Astrocyte of the cerebellum (primary cell): ENCODE data around the gene LMTK2.

Experiments
- DNase-seq: peaks from one replicate; pipeline ENCODE4 v3.0.0-alpha.2; 2011; ENCODE audit warnings: low read depth
- H3K4me3 ChIP-seq: 2 replicates; pipeline ENCODE4 v1.5.1; 2011; ENCODE audit warnings: mild to moderate bottlenecking, low read depth, low read length, moderate library complexity
- in situ Hi-C: cut with HindIII; loops from 2 replicates; pipeline ENCODE4 v1.10.0; 2017; ENCODE audit warnings: low sequenced_read_pairs
- TF ChIP-seq, protein P1 (sequence below): IDR thresholded peaks from 2 replicates; pipeline ENCODE4 v1.5.1; 2012; ENCODE audit warnings: low read length, low read depth, moderate library complexity, mild to moderate bottlenecking; ENCODE audit errors: missing control alignments

The LMTK2 gene

DNA sequence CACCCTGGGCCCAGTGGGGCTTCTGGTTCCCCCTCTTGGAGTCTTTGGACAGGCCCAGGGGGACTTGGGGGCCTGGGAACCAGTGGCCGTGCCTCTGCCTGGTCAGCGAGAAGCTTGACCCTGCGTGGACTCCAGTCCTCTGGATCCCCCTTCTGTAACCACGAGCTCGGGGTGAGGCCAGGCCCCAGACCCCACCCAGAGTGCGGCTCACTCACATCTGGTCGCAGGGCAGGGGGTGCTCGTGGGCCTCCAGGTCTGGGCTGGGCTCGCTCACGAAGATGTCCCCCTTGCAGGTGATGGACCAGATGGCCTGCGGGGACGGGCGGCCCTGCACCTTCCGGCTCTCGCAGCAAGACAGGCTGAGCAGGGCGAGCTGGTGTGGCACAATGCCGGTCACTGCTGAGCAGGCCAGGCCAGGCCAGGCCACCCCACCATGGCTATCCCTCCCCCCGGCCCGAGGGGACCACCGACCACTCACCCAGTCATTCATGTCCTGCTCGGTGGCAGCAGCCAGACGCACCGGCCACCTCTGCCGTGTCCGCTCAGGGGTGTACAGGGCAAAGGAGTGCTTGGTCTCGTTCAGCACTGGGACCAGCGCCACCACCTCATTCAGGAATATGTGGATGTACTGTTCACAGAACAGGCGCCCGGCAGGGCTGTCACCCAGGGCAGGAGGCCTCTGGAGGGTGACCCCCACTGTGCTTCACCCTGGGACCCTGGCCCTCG lies 124.2 kb downstream of the LMTK2 start:
- TF ChIP-seq, protein P1, sequence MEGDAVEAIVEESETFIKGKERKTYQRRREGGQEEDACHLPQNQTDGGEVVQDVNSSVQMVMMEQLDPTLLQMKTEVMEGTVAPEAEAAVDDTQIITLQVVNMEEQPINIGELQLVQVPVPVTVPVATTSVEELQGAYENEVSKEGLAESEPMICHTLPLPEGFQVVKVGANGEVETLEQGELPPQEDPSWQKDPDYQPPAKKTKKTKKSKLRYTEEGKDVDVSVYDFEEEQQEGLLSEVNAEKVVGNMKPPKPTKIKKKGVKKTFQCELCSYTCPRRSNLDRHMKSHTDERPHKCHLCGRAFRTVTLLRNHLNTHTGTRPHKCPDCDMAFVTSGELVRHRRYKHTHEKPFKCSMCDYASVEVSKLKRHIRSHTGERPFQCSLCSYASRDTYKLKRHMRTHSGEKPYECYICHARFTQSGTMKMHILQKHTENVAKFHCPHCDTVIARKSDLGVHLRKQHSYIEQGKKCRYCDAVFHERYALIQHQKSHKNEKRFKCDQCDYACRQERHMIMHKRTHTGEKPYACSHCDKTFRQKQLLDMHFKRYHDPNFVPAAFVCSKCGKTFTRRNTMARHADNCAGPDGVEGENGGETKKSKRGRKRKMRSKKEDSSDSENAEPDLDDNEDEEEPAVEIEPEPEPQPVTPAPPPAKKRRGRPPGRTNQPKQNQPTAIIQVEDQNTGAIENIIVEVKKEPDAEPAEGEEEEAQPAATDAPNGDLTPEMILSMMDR, result no peak
- in situ Hi-C loops, result no loop called here
- no peak overlapping the region for H3K4me3 ChIP-seq
- DNase-seq, result no peak

DNA sequence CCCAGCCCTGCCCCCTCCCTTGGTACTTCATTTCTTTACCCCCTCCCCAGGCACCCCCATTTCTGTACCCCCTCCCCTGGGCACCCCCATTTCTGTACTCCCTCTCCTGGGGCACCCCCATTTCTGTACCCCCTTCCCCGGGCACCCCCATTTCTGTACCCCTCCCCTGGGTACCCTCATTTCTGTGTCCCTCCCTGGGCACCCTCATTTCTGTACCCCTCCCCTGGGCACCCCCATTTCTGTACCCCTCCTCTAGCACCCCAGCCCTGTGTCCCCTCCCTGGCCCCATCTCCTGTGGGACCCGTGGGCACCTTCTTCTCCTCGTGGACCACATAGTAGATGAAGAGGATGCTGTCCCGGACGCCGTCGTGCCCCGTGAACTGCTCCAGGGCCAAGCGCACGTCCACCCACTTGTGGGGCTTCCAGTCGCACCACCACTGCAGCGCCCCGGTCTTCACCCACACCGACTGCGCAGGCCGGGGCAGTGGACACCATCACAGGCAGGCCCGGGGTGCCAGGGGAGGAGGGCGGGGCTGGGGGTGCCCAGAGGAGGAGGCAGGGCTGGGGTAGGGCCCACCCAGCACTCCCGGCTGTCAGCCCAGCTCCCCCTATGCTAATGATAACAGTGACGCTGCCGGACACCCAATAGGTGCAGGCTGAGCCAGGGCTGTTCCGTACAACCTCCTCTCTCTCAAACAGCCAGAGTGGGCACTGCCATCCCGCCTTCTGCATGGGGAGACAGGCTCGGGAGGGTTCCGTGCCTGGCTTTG lies 125.0 kb downstream of the LMTK2 start:
- in situ Hi-C loops, result no loop called here
- TF ChIP-seq, protein P1, result no peak
- H3K4me3 ChIP-seq, result no peak overlapping the region
- no peak for DNase-seq

GRCh38 chr7:98232263-98232585 lies 125.6 kb downstream of the LMTK2 start:
- DNase-seq, result no peak
- H3K4me3 ChIP-seq, result no peak overlapping the region
- in situ Hi-C loops, result no loop called here
- TF ChIP-seq, protein P1, result no peak

- no peak for DNase-seq
- H3K4me3 ChIP-seq, result no peak overlapping the region
- TF ChIP-seq, protein P1, result no peak
- in situ Hi-C loops, result no loop called here
These were observed 126.1 kb downstream of the LMTK2 start for GRCh38 chr7:98232799-98233198.

DNA sequence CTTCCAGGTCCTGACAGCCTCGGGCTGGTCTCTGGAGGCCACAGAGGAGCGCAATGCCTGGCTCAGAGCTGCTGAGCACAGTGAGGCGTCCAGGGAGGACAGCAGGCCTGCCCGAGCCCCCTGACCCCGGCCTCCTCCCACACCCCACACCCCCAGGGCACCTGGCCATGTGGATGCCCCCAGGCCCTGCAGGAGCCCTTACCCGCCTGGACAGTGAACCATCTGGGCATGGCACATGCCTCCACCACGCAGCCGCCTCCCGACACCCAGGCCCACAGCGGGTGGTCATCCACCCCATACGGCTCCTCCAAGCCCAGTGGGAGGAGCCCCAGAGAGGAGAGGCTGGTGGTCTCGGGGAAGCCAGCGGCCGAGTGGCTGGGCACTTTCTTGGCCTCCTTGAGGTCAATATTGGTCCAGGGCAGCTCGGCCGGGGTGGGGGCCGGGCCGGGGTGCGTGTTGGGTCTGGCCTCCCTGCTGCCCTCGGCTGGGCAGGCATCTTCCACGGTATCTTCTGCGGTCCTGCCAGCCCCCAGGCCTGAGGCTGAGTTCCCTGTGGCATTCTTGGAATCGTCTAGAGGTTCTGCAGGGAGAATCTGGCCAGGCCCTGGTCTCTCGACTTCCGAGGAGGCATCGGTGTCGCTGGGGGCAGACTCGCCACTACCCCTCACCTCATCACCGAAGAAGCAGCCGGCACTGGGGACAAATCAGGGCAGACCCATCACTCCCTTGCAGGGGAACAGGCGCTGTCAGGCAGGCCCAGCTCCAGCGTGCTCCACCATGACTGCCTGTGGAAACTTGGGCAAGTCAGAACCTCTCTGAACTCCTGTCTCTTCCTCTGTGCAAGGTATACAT lies 126.8 kb downstream of the LMTK2 start:
- no peak overlapping the region for H3K4me3 ChIP-seq
- TF ChIP-seq, protein P1, result no peak
- no peak for DNase-seq
- in situ Hi-C loops, result no loop called here

DNA sequence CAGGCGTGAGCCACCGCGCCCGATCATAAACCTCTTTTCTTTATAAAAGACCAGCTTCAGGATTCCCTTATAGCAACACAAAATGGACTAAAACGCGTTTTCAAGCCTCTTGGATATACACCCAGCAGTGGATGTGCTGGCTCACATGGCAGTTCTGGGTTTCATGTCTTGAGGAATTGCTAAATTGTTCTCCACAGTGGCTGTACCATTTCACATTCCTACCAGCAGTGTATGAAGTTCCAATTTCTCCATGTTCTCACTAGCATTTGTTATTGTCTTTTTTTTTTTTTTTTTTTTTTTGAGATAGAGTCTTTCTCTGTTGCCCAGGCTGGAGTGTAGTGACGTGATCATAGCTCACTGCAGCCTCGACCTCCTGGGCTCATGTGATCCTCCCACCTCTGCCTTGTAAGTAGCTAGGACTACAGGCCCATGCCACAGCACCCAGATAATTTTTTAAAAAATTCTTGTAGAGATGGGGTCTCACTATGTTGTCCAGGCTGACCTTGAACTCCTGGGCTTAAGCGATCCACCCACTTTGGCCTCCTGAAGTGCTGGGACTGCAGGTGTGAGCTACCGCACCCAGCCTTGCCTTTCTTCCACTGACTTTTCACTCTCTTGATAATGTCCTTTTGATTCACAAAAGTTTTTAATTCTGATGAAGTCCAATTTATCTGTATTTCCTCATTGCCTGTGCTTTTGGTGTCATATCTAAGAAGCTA lies 127.9 kb downstream of the LMTK2 start:
- TF ChIP-seq, protein P1, result no peak
- DNase-seq, result no peak
- H3K4me3 ChIP-seq, result no peak overlapping the region
- in situ Hi-C loops, result no loop called here
